ENCODE results near the gene C5orf63. TPM values are rescaled to one million over a fixed set of nuclear protein-coding genes. Genes with fewer than 3 reads are reported as not detected.

The C5orf63 gene
- total RNA-seq, 1 experiment from 2014 or later, result 1.2 TPM

DNA sequence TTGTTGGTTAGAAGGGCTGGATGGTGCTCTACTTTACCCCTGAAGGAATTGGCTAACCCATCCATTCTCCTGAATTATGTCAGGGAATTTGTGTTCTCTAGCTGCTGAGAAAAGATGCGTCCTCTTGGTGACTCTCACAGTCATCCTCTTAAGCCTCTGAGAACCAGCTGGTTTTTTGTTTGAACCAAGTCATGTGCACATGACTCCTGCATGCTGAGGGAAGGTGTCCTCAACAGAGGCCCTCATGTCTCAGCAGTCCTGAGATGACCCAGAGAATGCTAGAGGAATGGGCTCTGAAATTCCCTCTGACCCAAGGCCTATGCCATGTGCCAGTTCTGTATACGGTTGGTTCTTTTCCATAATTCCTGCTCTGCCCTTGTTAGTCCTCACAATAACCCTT is 10.4 kb upstream of the C5orf63 start:
- Histone ChIP-seq H3K18ac (ENCODE audit: insufficient read length, low read depth, low read length) (no peak overlapping the region), H4K91ac (ENCODE audit: insufficient read length, low read depth, low read length) (no peak overlapping the region), H3K27me3 (ENCODE audit: insufficient read depth, low read length) (no peaks in the 10 kb centered on the region), H4K5ac (ENCODE audit: insufficient read length, low read depth, low read length) (no peak overlapping the region), H2BK12ac (ENCODE audit: insufficient read length, low read depth, low read length) (no peak overlapping the region), H3K23me2 (ENCODE audit: insufficient read length, low read depth, low read length, poor library complexity, severe bottlenecking) (no peaks in the 10 kb centered on the region), H2BK15ac (ENCODE audit: low read depth, low read length) (no peak overlapping the region), H3K14ac (ENCODE audit: insufficient read depth, low read length) (no peak overlapping the region), H3K23ac (ENCODE audit: insufficient read length, low read depth, low read length) (no peak overlapping the region), H3K4me1 (ENCODE audit: insufficient read depth, low read length) (peaks cover 8% of the 10 kb centered on the region; the same call in 1 of the 2 replicates), H2AFZ (ENCODE audit: low read length) (no peak overlapping the region), H3T11ph (ENCODE audit: low read length) (no peak overlapping the region), H3K9me3 (ENCODE audit: control insufficient read depth, low read depth, low read length) (no peaks in the 10 kb centered on the region), H4K20me1 (ENCODE audit: control insufficient read depth, insufficient read depth, insufficient read length) (no peaks in the 10 kb centered on the region), H3K4me2 (ENCODE audit: insufficient read depth, insufficient read length, low read length) (no peak overlapping the region), H3K4ac (ENCODE audit: low read depth, low read length) (no peak overlapping the region), H2BK120ac (ENCODE audit: low read depth, low read length, poor library complexity, severe bottlenecking) (no peak overlapping the region), H2BK20ac (ENCODE audit: low read depth, low read length, poor library complexity, severe bottlenecking) (no peak overlapping the region), H3K27ac (ENCODE audit: insufficient read length, low read depth, low read length) (no peak overlapping the region), H3K79me2 (ENCODE audit: insufficient read depth, low read length) (no peaks in the 10 kb centered on the region), H3K9ac (ENCODE audit: extremely low read depth, insufficient read length, low read length) (no peak overlapping the region), H3K79me1 (ENCODE audit: insufficient read depth, low read depth, low read length, poor library complexity, severe bottlenecking) (no peaks in the 10 kb centered on the region), H4K8ac (replicated peaks; ENCODE audit: insufficient read length, low read depth, low read length) (no peak overlapping the region), H2BK5ac (ENCODE audit: insufficient read length, low read length) (no peak overlapping the region), H3K56ac (ENCODE audit: insufficient read length, low read depth, low read length) (no peak overlapping the region), H2AK5ac (ENCODE audit: insufficient read length, low read length) (no peak overlapping the region)
- WGBS (ENCODE audit: extremely low coverage, insufficient read length, low lambda C conversion rate), result no CpG with 5 or more reads among the region's 2 CpGs
- Mint-ChIP-seq H3K4me1 (peaks cover 35 to 45% of the 10 kb centered on the region in 2 experiments), H3K4me3 (no peak overlapping the region), H3K27me3 (ENCODE audit: low read depth) (no peaks in the 10 kb centered on the region), H3K36me3 (ENCODE audit: insufficient read depth in 1 of 3, low read depth in 3 of 3) (no peaks in the 10 kb centered on the region), H3K27ac (no peak overlapping the region), H3K9me3 (no peaks in the 10 kb centered on the region; a peak in 1 of 5 replicates)
- no peak for DNase-seq
- TF ChIP-seq, protein P1, sequence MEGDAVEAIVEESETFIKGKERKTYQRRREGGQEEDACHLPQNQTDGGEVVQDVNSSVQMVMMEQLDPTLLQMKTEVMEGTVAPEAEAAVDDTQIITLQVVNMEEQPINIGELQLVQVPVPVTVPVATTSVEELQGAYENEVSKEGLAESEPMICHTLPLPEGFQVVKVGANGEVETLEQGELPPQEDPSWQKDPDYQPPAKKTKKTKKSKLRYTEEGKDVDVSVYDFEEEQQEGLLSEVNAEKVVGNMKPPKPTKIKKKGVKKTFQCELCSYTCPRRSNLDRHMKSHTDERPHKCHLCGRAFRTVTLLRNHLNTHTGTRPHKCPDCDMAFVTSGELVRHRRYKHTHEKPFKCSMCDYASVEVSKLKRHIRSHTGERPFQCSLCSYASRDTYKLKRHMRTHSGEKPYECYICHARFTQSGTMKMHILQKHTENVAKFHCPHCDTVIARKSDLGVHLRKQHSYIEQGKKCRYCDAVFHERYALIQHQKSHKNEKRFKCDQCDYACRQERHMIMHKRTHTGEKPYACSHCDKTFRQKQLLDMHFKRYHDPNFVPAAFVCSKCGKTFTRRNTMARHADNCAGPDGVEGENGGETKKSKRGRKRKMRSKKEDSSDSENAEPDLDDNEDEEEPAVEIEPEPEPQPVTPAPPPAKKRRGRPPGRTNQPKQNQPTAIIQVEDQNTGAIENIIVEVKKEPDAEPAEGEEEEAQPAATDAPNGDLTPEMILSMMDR (conservative IDR thresholded peaks at IDR 0.05), result no peak

All from H9 (cell line).